C4-2B (cell line): ENCODE data around the gene GNAI2.
A peak's percentile ranks its signal among the peaks of the same experiment; 100 is the strongest.

ENCODE experiments used
- H3K27ac ChIP-seq: fragments of 450-650 bp; 2 replicates; pipeline ENCODE4 v1.5.1; 2017
- CTCF ChIP-seq: fragments of 450-650 bp; conservative IDR thresholded peaks from 2 replicates; pipeline ENCODE4 v1.5.1; 2017; ENCODE audit warnings: mild to moderate bottlenecking
- ZFX ChIP-seq: fragments of 450-650 bp; IDR thresholded peaks from 2 replicates; pipeline ENCODE4 v1.6.1; 2017

GNAI2 gene

GRCh38 chr3:50221051-50221410, 15.0 kb upstream of the GNAI2 start:
- TF ChIP-seq ZFX: no peak
- TF ChIP-seq CTCF: no peak
- H3K27ac ChIP-seq: no peak overlapping the region

GRCh38 chr3:50221411-50222168, 14.4 kb upstream of the GNAI2 start:
- no peak overlapping the region for H3K27ac ChIP-seq
- TF ChIP-seq ZFX: no peak
- no peak; the same call in 1 of the 2 replicates for TF ChIP-seq CTCF

- TF ChIP-seq ZFX (no peak), CTCF (no peak)
- H3K27ac ChIP-seq: no peak overlapping the region
Measured at GRCh38 chr3:50222169-50222528, 13.9 kb upstream of the GNAI2 start.

- TF ChIP-seq CTCF (no peak), ZFX (no peak)
- H3K27ac ChIP-seq: no peak overlapping the region
Measured at GRCh38 chr3:50224639-50225038, 11.4 kb upstream of the GNAI2 start.

- TF ChIP-seq CTCF (no peak), ZFX (no peak; the same call in 1 of the 2 replicates)
- peak overlapping the region; percentile 79 for H3K27ac ChIP-seq
Measured at GRCh38 chr3:50226888-50227389, 9.1 kb upstream of the GNAI2 start.

- H3K27ac ChIP-seq: peak overlapping the region; percentile 79
Measured at GRCh38 chr3:50227390-50228183, 8.4 kb upstream of the GNAI2 start.

GRCh38 chr3:50228184-50228763, 7.7 kb upstream of the GNAI2 start:
- peak overlapping the region; percentile 79 for H3K27ac ChIP-seq

More at GRCh38 chr3:50227390-50228183, 8.4 kb upstream of the GNAI2 start:
- TF ChIP-seq CTCF: peak; percentile 92
- TF ChIP-seq ZFX: 0 out of 2 replicates have a peak, but pooled peaks have one; percentile 38
